Measurements from ENCODE around the gene ZNF486.
A peak's percentile ranks its signal among the peaks of the same experiment; 100 is the strongest.
"Not testable (repeated sequence)": the region's sequence is repeated elsewhere in the genome, so short reads cannot be mapped to it uniquely, and the experiment has no call there.

ZNF486 gene

GRCh38 chr19:20167020-20167644 is at the start of gene ZNF486:
TSS of gene ZNF486 (plus strand) at chr19:20167214. CDS start at chr19:20167331, 117 bp downstream.
- no peaks in the 10 kb centered on the region for H3K9me2 ChIP-seq (replicated peaks; ENCODE audit: insufficient read depth, low read length)
- H3F3A ChIP-seq (ENCODE audit: insufficient read depth), result no peaks in the 10 kb centered on the region
- peak within 1 kb of the TSS; percentile 80 for H3K4me2 ChIP-seq (ENCODE audit: low read depth, low read length, poor library complexity, severe bottlenecking)
- peak within 1 kb of the TSS; percentile 44 for H2AFZ ChIP-seq (ENCODE audit: low read depth, low read length, severe bottlenecking)
- H3K9ac ChIP-seq (ENCODE audit: low read length), result peak within 1 kb of the TSS; percentile 78
- H3K27me3 ChIP-seq (ENCODE audit: low read length), result no peaks in the 10 kb centered on the region
- H3K79me2 ChIP-seq (ENCODE audit: insufficient read depth, low read length), result peaks cover 49% of the 10 kb centered on the region
- H4K20me1 ChIP-seq (ENCODE audit: low read depth, low read length), result no peaks in the 10 kb centered on the region
- H3K4me3 ChIP-seq (ENCODE audit: insufficient read depth, low read length, poor library complexity, severe bottlenecking), result peak within 1 kb of the TSS; percentile 92
- no peak for TF ChIP-seq EZH2phosphoT487 (conservative IDR thresholded peaks at IDR 0.05; ENCODE audit: low read length)
- TF ChIP-seq CTCF (IDR thresholded peaks at IDR 0.05; ENCODE audit: insufficient read depth, low read length, poor library complexity, severe bottlenecking), result no peak
- no peaks in the 10 kb centered on the region for H3K9me3 ChIP-seq (ENCODE audit: insufficient read depth, low read length)
- H3K36me3 ChIP-seq (ENCODE audit: low read length), result peaks cover 11% of the 10 kb centered on the region
- peak within 1 kb of the TSS; percentile 47 for H3K27ac ChIP-seq (ENCODE audit: low read depth, low read length)

GRCh38 chr19:20118064-20118839 is 48.8 kb upstream of the ZNF486 start:
- H3K9me2 ChIP-seq (replicated peaks; ENCODE audit: insufficient read depth, low read length); H4K20me1 ChIP-seq (ENCODE audit: low read depth, low read length); H3K79me2 ChIP-seq (ENCODE audit: insufficient read depth, low read length); H3F3A ChIP-seq (ENCODE audit: insufficient read depth); H3K27me3 ChIP-seq (ENCODE audit: low read length); H3K4me3 ChIP-seq (ENCODE audit: insufficient read depth, low read length, poor library complexity, severe bottlenecking); H3K9ac ChIP-seq (ENCODE audit: low read length); H3K4me2 ChIP-seq (ENCODE audit: low read depth, low read length, poor library complexity, severe bottlenecking); H3K27ac ChIP-seq (ENCODE audit: low read depth, low read length); H2AFZ ChIP-seq (ENCODE audit: low read depth, low read length, severe bottlenecking): not testable (repeated sequence)
- peaks cover 97% of the 10 kb centered on the region for H3K36me3 ChIP-seq (ENCODE audit: low read length)
- H3K9me3 ChIP-seq (ENCODE audit: insufficient read depth, low read length), result peaks cover 71% of the 10 kb centered on the region

GRCh38 chr19:20124879-20125278 is 42.1 kb upstream of the ZNF486 start:
- Histone ChIP-seq H3F3A (ENCODE audit: insufficient read depth) (no peaks in the 10 kb centered on the region), H2AFZ (ENCODE audit: low read depth, low read length, severe bottlenecking) (no peak overlapping the region), H3K9ac (ENCODE audit: low read length) (no peak overlapping the region), H3K4me2 (ENCODE audit: low read depth, low read length, poor library complexity, severe bottlenecking) (no peak overlapping the region), H3K79me2 (ENCODE audit: insufficient read depth, low read length) (no peaks in the 10 kb centered on the region), H3K27me3 (ENCODE audit: low read length) (no peaks in the 10 kb centered on the region), H3K36me3 (ENCODE audit: low read length) (peaks cover 72% of the 10 kb centered on the region), H3K4me3 (ENCODE audit: insufficient read depth, low read length, poor library complexity, severe bottlenecking) (no peak overlapping the region), H3K9me2 (replicated peaks; ENCODE audit: insufficient read depth, low read length) (no peaks in the 10 kb centered on the region), H3K27ac (ENCODE audit: low read depth, low read length) (no peak overlapping the region), H3K9me3 (ENCODE audit: insufficient read depth, low read length) (peaks cover 39% of the 10 kb centered on the region), H4K20me1 (ENCODE audit: low read depth, low read length) (no peaks in the 10 kb centered on the region)
- no peak for TF ChIP-seq EZH2phosphoT487 (conservative IDR thresholded peaks at IDR 0.05; ENCODE audit: low read length)
- TF ChIP-seq CTCF (IDR thresholded peaks at IDR 0.05; ENCODE audit: insufficient read depth, low read length, poor library complexity, severe bottlenecking), result no peak

- H2AFZ ChIP-seq (ENCODE audit: low read depth, low read length, severe bottlenecking); H3K9me2 ChIP-seq (replicated peaks; ENCODE audit: insufficient read depth, low read length); H3K9me3 ChIP-seq (ENCODE audit: insufficient read depth, low read length); H3K9ac ChIP-seq (ENCODE audit: low read length); H3K27ac ChIP-seq (ENCODE audit: low read depth, low read length); H3F3A ChIP-seq (ENCODE audit: insufficient read depth); H3K36me3 ChIP-seq (ENCODE audit: low read length); H3K4me2 ChIP-seq (ENCODE audit: low read depth, low read length, poor library complexity, severe bottlenecking); H3K79me2 ChIP-seq (ENCODE audit: insufficient read depth, low read length); H3K27me3 ChIP-seq (ENCODE audit: low read length); H3K4me3 ChIP-seq (ENCODE audit: insufficient read depth, low read length, poor library complexity, severe bottlenecking); H4K20me1 ChIP-seq (ENCODE audit: low read depth, low read length): not testable (repeated sequence)
Observed at GRCh38 chr19:20132933-20133332, 34.1 kb upstream of the ZNF486 start.

- H3K36me3 ChIP-seq (ENCODE audit: low read length); H3K4me2 ChIP-seq (ENCODE audit: low read depth, low read length, poor library complexity, severe bottlenecking); H3F3A ChIP-seq (ENCODE audit: insufficient read depth); H3K27me3 ChIP-seq (ENCODE audit: low read length); H2AFZ ChIP-seq (ENCODE audit: low read depth, low read length, severe bottlenecking); H3K27ac ChIP-seq (ENCODE audit: low read depth, low read length); H3K9me3 ChIP-seq (ENCODE audit: insufficient read depth, low read length); H3K9me2 ChIP-seq (replicated peaks; ENCODE audit: insufficient read depth, low read length); H3K79me2 ChIP-seq (ENCODE audit: insufficient read depth, low read length); H3K9ac ChIP-seq (ENCODE audit: low read length); H4K20me1 ChIP-seq (ENCODE audit: low read depth, low read length); H3K4me3 ChIP-seq (ENCODE audit: insufficient read depth, low read length, poor library complexity, severe bottlenecking): not testable (repeated sequence)
Observed at GRCh38 chr19:20137714-20138113, 29.3 kb upstream of the ZNF486 start.

Data from SU-DHL-6 (cell line).